Upper lobe of left lung (tissue), 6 donors: ENCODE measurements around the gene LGALS12. TPM values are rescaled to one million over a fixed set of nuclear protein-coding genes. Genes with fewer than 3 reads are reported as not detected.

ENCODE experiments used
- ATAC-seq, 2 donors: fragments of 200-7000 bp; cut with Tn5 transposase; one replicate each; pipeline ENCODE4 v1.9.1; 2022; ENCODE audit warnings: mild to moderate bottlenecking in 2 of 2, moderate library complexity in 2 of 2; ENCODE audit not compliant: low FRiP score in 2 of 2
- DNase-seq, 2 donors: peaks; one replicate each; pipeline ENCODE4 v3.0.0-alpha.2; 2019 to 2020
- H3K27ac ChIP-seq, 4 donors: fragments of 200-600 bp; sonication (generic); one replicate each; pipeline ENCODE4 v1.5.1; 2016 to 2019
- H3K27me3 ChIP-seq, 4 donors: fragments of 200-600 bp; sonication (generic); one replicate each; pipeline ENCODE4 v1.5.1; 2017 to 2019
- H3K36me3 ChIP-seq, 4 donors: fragments of 200-600 bp; sonication (generic); one replicate each; pipeline ENCODE4 v1.5.1; 2016 to 2019
- H3K4me1 ChIP-seq, 4 donors: fragments of 200-600 bp; sonication (generic); one replicate each; pipeline ENCODE4 v1.5.1; 2018 to 2019
- H3K4me3 ChIP-seq, 4 donors: fragments of 200-600 bp; sonication (generic); one replicate each; pipeline ENCODE4 v1.5.1; 2017 to 2019; ENCODE audit warnings: mild to moderate bottlenecking in 2 of 4, moderate library complexity in 1 of 4
- H3K9me3 ChIP-seq, 4 donors: fragments of 200-600 bp; sonication (generic); one replicate each; pipeline ENCODE4 v1.5.1; 2018 to 2019
- EP300 ChIP-seq, 4 donors: sonication (generic); formaldehyde crosslinking; IDR thresholded peaks; one replicate each; pipeline ENCODE4 v1.5.1; 2017; ENCODE audit warnings: antibody characterized with exemption in 4 of 4, control low read depth in 2 of 4
- POLR2A ChIP-seq, 4 donors: fragments of 450-650 bp; IDR thresholded peaks; one replicate each; pipeline ENCODE4 v1.5.1; 2016 to 2017; ENCODE audit warnings: antibody characterized with exemption in 4 of 4, mild to moderate bottlenecking in 2 of 4
- POLR2AphosphoS5 ChIP-seq, 2 donors: sonication (generic); formaldehyde crosslinking; IDR thresholded peaks; one replicate each; pipeline ENCODE4 v1.5.1; 2017; ENCODE audit warnings: antibody characterized with exemption in 2 of 2
- WGBS, 2 donors: methylation state at CpG; one replicate each; pipeline ENCODE4 v1.1.5; 2017 to 2018; 5-methylcytosine and 5-hydroxymethylcytosine counted together
- total RNA-seq, 6 donors: library from RNA; depleted of rRNA in 4 of 6; stranded (reverse); fragments of >200 nt in 4 of 6; gene quantifications; one replicate each; pipeline versions ENCODE4 v1.1.0 to v1.2.1, GENCODE V29; 2016 to 2021
- TF ChIP-seq, protein P1 (sequence below), 6 experiments: fragments of 450-650 bp in 4 of 6; fragments of 200-600 bp in 2 of 6; sonication (generic) in 2 of 6; IDR thresholded peaks; one replicate each; pipeline ENCODE4 v1.5.1; 2016 to 2019; ENCODE audit warnings: antibody characterized with exemption in 6 of 6
- donor health status: DM: no; HTN: no; CAD: no; lungs with moderate emphysema.
- donor health status: DM: no; HTN: yes; CAD: no; lungs with severe emphysema.

The LGALS12 gene, protein sequence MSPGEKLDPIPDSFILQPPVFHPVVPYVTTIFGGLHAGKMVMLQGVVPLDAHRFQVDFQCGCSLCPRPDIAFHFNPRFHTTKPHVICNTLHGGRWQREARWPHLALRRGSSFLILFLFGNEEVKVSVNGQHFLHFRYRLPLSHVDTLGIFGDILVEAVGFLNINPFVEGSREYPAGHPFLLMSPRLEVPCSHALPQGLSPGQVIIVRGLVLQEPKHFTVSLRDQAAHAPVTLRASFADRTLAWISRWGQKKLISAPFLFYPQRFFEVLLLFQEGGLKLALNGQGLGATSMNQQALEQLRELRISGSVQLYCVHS
- 1 to 10 TPM in 1 of 6 donors, under 1 TPM in 3, not detected in 2; 0.61 to 1.8 (median 0.76) TPM for total RNA-seq

DNA sequence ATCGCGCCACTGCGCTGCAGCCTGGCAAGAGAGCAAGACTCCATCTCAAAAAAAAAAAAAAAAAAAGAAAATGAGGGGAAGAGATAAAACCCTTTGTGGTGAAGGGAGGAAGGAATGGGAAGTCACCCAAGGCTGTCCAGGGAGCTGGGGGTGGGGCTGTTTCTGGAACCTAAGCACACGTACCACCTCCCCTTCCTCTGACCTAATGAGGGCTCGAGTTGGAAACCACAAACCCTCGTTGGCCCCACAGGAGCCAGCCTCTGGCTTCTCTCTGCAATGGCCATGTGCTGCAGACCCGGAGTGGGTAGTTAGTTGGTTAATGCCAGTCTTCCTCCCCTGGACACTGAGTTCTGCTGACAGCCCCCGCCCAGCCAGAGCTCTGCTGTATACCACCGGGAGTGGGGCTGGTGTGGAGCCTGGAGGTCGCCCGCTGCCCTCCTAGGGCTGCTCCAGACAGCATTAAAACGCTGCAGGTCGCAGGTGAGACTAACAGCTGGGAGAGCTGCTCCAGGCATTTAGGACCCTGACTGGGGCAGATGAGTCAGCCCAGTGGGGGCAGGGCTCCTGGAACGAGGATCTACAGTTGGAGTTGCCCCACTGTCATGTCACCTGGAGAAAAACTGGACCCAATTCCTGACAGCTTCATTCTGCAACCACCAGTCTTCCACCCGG lies at the start of gene LGALS12:
Gene LGALS12 (plus strand): TSS at position 228 of the 672 bp plus-strand sequence. CDS start 375 bp downstream, at position 603.
- H3K4me1 ChIP-seq = peaks cover 12 to 32% (median 29%) of the 10 kb centered on the region in 4 donors
- no peaks in the 10 kb centered on the region for H3K36me3 ChIP-seq
- ATAC-seq (peak in 1 of 2 donors; percentile 51), DNase-seq (peak; percentile 48 to 49)
- TF ChIP-seq POLR2A (IDR thresholded peaks at IDR 0.05) (no peak), POLR2AphosphoS5 (IDR thresholded peaks at IDR 0.05) (no peak), EP300 (IDR thresholded peaks at IDR 0.05) (no peak)
- TF ChIP-seq, protein P1, sequence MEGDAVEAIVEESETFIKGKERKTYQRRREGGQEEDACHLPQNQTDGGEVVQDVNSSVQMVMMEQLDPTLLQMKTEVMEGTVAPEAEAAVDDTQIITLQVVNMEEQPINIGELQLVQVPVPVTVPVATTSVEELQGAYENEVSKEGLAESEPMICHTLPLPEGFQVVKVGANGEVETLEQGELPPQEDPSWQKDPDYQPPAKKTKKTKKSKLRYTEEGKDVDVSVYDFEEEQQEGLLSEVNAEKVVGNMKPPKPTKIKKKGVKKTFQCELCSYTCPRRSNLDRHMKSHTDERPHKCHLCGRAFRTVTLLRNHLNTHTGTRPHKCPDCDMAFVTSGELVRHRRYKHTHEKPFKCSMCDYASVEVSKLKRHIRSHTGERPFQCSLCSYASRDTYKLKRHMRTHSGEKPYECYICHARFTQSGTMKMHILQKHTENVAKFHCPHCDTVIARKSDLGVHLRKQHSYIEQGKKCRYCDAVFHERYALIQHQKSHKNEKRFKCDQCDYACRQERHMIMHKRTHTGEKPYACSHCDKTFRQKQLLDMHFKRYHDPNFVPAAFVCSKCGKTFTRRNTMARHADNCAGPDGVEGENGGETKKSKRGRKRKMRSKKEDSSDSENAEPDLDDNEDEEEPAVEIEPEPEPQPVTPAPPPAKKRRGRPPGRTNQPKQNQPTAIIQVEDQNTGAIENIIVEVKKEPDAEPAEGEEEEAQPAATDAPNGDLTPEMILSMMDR (IDR thresholded peaks at IDR 0.05) = no peak
- H3K27ac ChIP-seq = peak within 1 kb of the TSS in 1 of 4 donors; percentile 40
- no peaks in the 10 kb centered on the region for H3K9me3 ChIP-seq
- WGBS, 2 donors = 52 to 56% methylated on average over 7 to 15 of the region's 15 CpGs
- H3K27me3 ChIP-seq = no peaks in the 10 kb centered on the region
- H3K4me3 ChIP-seq = no peak within 1 kb of the TSS

DNA sequence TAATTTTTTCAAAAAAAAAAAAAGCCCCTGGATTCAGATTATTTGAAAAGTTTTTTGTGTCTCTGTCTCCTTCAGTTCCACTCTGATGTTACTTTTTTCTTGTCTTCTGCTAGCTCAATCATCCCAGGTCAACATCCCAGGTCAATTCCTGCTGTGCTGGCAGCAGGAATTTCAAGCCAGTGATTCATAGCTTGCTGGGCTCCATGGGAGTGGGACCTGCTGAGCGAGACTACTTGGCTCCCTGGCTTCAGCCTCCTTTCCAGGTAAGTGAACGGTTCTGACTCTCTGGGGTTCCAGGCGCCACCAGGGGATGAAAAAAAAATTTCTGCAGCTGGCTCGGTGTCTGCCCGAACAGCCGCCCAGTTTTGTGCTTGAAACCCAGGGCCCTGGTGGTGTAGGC lies 46.3 kb upstream of the LGALS12 start:
- ATAC-seq (no peak), DNase-seq (no peak)
- H3K27me3 ChIP-seq = no peaks in the 10 kb centered on the region
- no peaks in the 10 kb centered on the region for H3K9me3 ChIP-seq
- 75% methylated on average over 6 of the region's 6 CpGs for WGBS, 2 donors
- no peaks in the 10 kb centered on the region for H3K36me3 ChIP-seq
- no peak overlapping the region for H3K27ac ChIP-seq
- TF ChIP-seq EP300 (IDR thresholded peaks at IDR 0.05) = no peak
- TF ChIP-seq, protein P1 (IDR thresholded peaks at IDR 0.05) = no peak
- no peak for TF ChIP-seq POLR2A (IDR thresholded peaks at IDR 0.05)
- TF ChIP-seq POLR2AphosphoS5 (IDR thresholded peaks at IDR 0.05) = no peak
- no peaks in the 10 kb centered on the region for H3K4me1 ChIP-seq
- no peak overlapping the region for H3K4me3 ChIP-seq

DNA sequence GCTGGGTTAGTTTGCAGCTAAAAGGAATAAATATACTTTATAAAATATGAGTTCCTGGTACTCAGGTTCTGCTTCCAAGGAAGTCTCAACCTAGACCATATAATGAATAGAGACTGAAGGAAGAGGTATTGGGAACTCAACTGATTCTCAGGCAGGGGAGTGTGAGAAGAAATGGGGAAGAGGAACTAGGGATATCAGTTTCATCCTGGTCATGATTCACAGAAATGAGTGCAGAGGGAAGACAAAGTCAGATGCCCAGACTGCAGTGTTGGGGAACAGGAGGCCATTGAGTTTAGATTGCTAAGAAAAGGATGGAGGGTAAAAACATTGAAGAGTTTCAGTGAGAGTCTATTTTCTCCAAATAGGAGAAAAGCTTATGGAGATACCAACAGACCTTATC lies 43.7 kb upstream of the LGALS12 start:
- Histone ChIP-seq H3K27me3 (no peaks in the 10 kb centered on the region), H3K4me1 (no peaks in the 10 kb centered on the region), H3K4me3 (no peak overlapping the region), H3K9me3 (no peaks in the 10 kb centered on the region), H3K27ac (no peak overlapping the region), H3K36me3 (no peaks in the 10 kb centered on the region)
- no peak for TF ChIP-seq POLR2AphosphoS5 (IDR thresholded peaks at IDR 0.05)
- TF ChIP-seq EP300 (IDR thresholded peaks at IDR 0.05) = no peak
- no peak for TF ChIP-seq POLR2A (IDR thresholded peaks at IDR 0.05)
- TF ChIP-seq, protein P1 (IDR thresholded peaks at IDR 0.05) = no peak
- DNase-seq (no peak), ATAC-seq (no peak)

DNA sequence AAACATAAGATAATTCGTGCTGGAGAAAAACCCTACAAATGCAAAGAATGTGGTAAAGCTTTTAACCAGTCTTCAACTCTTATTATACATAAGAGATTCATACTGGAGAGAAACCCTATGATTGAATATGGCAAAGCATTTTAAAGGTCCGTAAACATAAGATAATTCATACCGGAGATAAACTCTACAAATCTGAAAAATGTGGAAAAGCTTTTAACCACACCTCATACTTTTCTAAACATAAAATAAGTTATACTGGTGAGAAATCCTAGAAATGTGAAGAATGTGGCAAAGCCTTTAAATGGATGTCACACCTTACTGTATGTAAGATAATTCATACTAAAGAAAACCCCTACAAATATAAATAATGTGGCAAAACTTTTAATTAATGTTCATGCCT lies 35.6 kb upstream of the LGALS12 start:
- Histone ChIP-seq H3K4me1 (no peaks in the 10 kb centered on the region), H3K27ac (no peak overlapping the region), H3K9me3 (no peaks in the 10 kb centered on the region), H3K36me3 (no peaks in the 10 kb centered on the region), H3K27me3 (no peaks in the 10 kb centered on the region), H3K4me3 (no peak overlapping the region)
- 47 to 50% methylated on average over 3 of the region's 3 CpGs for WGBS, 2 donors
- ATAC-seq = no peak
- TF ChIP-seq POLR2AphosphoS5 (IDR thresholded peaks at IDR 0.05) (no peak), EP300 (IDR thresholded peaks at IDR 0.05) (no peak), POLR2A (IDR thresholded peaks at IDR 0.05) (no peak)
- TF ChIP-seq, protein P1 (IDR thresholded peaks at IDR 0.05) = no peak
- DNase-seq = no peak
